Measurements from ENCODE around the gene CSMD2.

CSMD2 gene

GRCh38 chr1:33866281-33866680 lies 298.7 kb downstream of the CSMD2 start:
- no peak for DNase-seq (ENCODE audit: low read depth)
- H3K4me3 ChIP-seq (ENCODE audit: control insufficient read depth, low read depth, low read length), result no peak overlapping the region
- TF ChIP-seq CTCF (IDR thresholded peaks at IDR 0.05; ENCODE audit: control insufficient read depth, insufficient read depth, low read depth, low read length, missing control alignments), result no peak

GRCh38 chr1:33864460-33865389 lies 300.3 kb downstream of the CSMD2 start:
- no peak for DNase-seq (ENCODE audit: low read depth)
- no peak for TF ChIP-seq CTCF (IDR thresholded peaks at IDR 0.05; ENCODE audit: control insufficient read depth, insufficient read depth, low read depth, low read length, missing control alignments)
- no peak overlapping the region for H3K4me3 ChIP-seq (ENCODE audit: control insufficient read depth, low read depth, low read length)

- H3K4me3 ChIP-seq (ENCODE audit: control insufficient read depth, low read depth, low read length), result no peak within 1 kb of the TSS
- DNase-seq (ENCODE audit: low read depth), result no peak
- TF ChIP-seq CTCF (IDR thresholded peaks at IDR 0.05; ENCODE audit: control insufficient read depth, insufficient read depth, low read depth, low read length, missing control alignments), result no peak
Measured at GRCh38 chr1:33863779-33864178, 301.3 kb downstream of the CSMD2 start, which contains the start of gene HMGB4. Gene HMGB4, plus strand, starts transcription at chr1:33864079. Its CDS starts 113 bp downstream, at chr1:33864192.

- H3K4me3 ChIP-seq (ENCODE audit: control insufficient read depth, low read depth, low read length), result no peak overlapping the region
- no peak for DNase-seq (ENCODE audit: low read depth)
- no peak for TF ChIP-seq CTCF (IDR thresholded peaks at IDR 0.05; ENCODE audit: control insufficient read depth, insufficient read depth, low read depth, low read length, missing control alignments)
Measured at GRCh38 chr1:33860671-33861070, 304.4 kb downstream of the CSMD2 start.

- H3K4me3 ChIP-seq (ENCODE audit: control insufficient read depth, low read depth, low read length), result no peak overlapping the region
- DNase-seq (ENCODE audit: low read depth), result no peak
- TF ChIP-seq CTCF (IDR thresholded peaks at IDR 0.05; ENCODE audit: control insufficient read depth, insufficient read depth, low read depth, low read length, missing control alignments), result no peak
Measured at GRCh38 chr1:33854091-33854490, 310.9 kb downstream of the CSMD2 start.

- no peak for TF ChIP-seq CTCF (IDR thresholded peaks at IDR 0.05; ENCODE audit: control insufficient read depth, insufficient read depth, low read depth, low read length, missing control alignments)
- no peak overlapping the region for H3K4me3 ChIP-seq (ENCODE audit: control insufficient read depth, low read depth, low read length)
- DNase-seq (ENCODE audit: low read depth), result no peak
Measured at GRCh38 chr1:33853431-33853830, 311.6 kb downstream of the CSMD2 start.
